HG03457 (cell line): ENCODE data around the gene ABCB11.

ENCODE experiments used
- ATAC-seq: cut with Tn5 transposase; IDR thresholded peaks from one replicate; pipeline ENCODE4 v1.9.1; 2021; ENCODE audit warnings: moderate number of reproducible peaks; ENCODE audit not compliant: unreplicated experiment

ABCB11 gene

DNA sequence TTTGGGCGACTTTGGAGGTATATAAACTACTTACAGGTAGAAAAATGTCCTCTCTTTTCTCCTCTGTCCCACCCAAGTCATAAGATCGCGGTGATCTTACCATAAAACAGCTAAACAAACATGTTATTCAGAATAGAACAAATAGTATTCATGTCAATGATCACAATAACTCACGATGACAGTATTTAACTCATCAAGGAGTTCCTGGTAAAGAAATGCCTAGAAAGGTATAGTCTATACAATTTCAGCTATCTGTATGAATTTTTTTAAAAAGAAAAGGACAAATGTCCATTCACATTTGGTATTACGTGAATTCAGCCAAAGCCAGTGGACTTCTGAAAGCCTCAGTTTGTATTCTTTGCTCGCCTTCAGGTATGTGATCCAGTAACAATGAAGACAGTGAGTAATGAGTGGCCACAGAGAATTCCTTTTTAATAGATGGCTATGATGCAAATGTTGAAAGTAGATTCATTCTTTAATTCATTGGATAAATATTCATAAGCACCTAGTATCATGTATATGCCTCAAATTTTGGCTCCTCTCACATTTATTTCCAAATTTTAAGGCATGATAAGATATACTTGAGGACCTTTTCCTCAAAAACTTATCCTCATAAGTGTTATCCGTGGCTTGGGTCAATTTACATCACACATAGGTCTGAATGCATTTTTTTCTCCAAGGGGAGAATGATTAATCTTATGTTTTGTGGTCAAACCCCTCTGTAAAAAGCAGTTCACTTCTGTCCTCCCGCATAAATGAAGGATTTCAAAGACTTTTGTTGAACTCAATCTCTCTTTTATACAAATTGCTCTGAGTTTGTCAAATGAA is 20.3 kb downstream of the ABCB11 start:
- ATAC-seq: no peak

- no peak for ATAC-seq
Measured at GRCh38 chr2:169009865-169010579, 21.1 kb downstream of the ABCB11 start.

- ATAC-seq: no peak
Measured at GRCh38 chr2:169007941-169008340, 23.2 kb downstream of the ABCB11 start.

DNA sequence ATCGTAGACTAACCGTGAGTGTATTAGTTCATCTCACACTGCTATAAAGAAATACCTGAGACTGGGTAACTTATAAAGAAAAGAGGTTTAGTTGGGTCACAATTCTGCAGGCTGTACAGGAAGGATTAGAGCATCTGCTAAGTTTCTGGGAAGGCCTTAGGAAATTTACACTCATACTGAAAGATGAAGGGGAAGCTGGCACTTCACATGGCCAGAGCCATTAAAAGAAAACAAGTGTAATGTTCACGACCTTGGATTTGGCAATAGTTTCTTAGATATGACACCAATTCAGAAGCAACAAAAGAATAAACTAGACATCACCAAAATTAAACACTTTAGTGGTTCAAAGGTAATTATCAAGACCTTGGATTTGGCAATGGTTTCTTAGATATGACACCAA is 23.8 kb downstream of the ABCB11 start:
- no peak for ATAC-seq

- ATAC-seq: no peak
Measured at GRCh38 chr2:169006665-169007064, 24.5 kb downstream of the ABCB11 start.

GRCh38 chr2:169005994-169006393 is 25.1 kb downstream of the ABCB11 start:
- ATAC-seq: no peak

- ATAC-seq: no peak
Measured at GRCh38 chr2:169005080-169005598, 26.0 kb downstream of the ABCB11 start.

GRCh38 chr2:169002161-169002738 is 28.9 kb downstream of the ABCB11 start:
- no peak for ATAC-seq

DNA sequence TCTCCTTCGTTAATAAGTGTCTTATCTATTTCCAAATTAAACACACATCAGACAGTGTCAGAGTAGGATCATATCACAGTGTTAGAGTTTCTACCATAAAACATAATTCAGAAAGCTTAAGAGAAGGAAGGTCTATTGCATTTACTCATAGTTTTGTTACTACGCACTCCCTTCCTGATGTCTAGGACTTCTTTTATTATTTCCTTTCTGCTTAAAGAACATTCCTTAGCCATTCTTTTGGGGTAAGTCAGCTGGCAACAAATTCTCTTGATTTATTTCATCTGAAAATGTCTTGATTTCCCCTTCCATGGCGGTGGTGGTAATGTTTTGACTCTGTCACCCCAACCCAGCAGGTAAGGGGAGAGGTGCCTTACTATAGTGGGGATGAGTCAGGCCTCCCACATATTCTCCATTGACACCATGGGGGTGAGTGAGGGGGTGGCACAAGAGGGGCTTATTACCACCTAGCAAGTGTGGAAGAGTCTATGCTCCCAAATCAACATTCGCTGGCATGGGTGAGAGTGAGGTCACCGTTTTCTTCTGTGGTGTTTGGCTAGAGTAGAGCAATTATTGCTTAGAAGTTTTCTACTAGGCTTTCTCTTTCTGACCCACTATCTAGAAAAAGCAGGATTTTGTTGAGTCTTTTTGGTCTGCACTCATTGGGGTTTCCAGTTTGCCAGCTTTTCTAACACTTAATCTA is 29.9 kb downstream of the ABCB11 start:
- ATAC-seq: no peak

GRCh38 chr2:168999668-169000213 is 31.4 kb downstream of the ABCB11 start:
- ATAC-seq: no peak

DNA sequence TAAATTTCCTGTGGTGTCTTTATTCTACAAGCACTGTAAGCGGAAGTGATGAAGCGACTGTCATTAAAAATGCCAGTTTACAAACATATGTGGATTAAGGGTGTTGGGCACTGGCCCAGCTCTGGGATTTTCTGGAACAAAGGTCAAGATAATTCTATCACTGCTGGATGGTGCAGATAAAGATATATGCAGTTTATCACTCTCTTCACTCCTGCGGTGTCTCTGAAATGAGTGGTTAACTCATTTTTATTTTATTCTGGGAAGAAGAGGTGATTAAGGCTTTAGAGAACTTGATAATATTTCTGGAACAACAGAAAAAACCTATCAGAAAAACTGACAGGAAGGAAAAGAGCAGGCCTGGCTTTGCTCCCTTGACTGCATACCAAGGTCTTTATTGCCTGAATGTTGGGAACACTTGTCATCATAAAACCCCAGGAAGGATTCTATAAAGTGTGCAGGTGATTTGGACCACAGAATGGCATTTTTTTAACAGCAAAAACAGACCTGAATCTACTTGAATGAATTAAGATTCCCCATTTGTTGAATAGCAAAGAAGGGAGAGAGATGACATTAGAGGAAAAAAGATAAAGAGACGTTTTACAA is 32.4 kb downstream of the ABCB11 start:
- no peak for ATAC-seq

- ATAC-seq: no peak
Measured at GRCh38 chr2:168997794-168998193, 33.3 kb downstream of the ABCB11 start.

GRCh38 chr2:168997118-168997521 is 34.0 kb downstream of the ABCB11 start:
- no peak for ATAC-seq

DNA sequence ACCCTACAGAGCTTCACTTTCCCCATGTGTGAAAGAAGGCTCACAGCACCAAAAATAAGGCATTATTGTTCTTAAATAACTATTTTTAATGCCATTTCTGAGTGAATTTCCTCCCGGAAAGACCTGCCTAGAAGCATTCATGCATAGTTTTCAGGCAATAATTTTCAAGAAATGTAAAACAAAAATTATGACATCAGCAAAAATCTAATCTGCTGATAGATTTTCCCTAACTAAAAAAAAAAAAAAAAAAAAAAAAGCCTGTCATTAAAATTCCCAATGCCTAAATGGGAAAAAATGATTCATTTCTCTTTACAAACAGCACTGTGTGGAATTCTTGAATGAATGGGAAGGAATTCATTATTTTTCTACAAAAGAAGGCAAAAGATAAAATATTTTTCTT is 35.4 kb downstream of the ABCB11 start:
- no peak for ATAC-seq

- no peak for ATAC-seq
Measured at GRCh38 chr2:168993538-168993937, 37.6 kb downstream of the ABCB11 start.

GRCh38 chr2:168992591-168993349 is 38.4 kb downstream of the ABCB11 start:
- no peak for ATAC-seq

DNA sequence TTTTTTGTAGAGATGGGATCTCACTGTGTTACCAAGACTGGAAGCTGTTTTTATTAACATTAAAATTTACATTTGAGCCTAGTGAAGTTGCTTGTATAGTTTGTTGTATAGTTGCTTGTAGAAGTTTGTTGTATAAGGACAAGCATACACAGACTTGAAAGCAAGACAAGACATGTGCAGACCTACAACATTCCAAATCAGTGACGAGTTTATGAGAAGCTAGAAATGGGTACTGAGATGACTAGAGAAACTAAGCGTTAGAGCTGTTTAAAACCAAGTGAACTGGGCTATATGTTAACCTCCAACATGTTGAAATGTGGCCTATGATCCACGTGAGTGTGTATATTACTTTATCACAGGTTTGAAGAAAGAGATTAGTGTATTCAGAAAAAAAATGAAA is 39.1 kb downstream of the ABCB11 start:
- no peak for ATAC-seq

- ATAC-seq: no peak
Measured at GRCh38 chr2:168988755-168989154, 42.4 kb downstream of the ABCB11 start.

DNA sequence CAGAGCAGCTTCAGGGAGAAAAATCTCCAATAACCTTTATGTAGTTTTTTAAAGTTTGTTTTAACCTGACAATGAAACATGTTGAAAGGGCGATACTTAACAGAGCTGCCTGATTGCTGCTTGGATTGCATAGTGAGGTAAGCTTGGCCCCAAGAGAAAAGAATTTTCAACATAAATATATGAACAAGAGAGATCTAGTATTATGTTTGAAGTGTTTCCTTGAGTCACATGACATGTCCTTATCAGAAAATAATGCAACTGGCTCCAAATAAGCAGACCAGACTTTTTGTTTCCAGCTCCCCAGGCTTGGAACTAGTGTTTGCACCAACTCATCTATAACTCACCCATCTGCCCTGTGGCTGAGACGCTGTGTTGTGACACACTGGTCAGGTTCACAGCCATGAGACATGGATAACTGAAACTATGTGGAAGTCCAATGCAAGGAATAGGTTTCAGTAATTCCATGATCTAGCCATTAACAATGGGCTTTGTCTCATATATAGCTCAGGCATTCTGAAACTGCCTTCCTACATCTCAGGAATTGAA is 44.7 kb downstream of the ABCB11 start:
- ATAC-seq: no peak
